ENCODE data around the gene GALNT6.

Gene GALNT6

DNA sequence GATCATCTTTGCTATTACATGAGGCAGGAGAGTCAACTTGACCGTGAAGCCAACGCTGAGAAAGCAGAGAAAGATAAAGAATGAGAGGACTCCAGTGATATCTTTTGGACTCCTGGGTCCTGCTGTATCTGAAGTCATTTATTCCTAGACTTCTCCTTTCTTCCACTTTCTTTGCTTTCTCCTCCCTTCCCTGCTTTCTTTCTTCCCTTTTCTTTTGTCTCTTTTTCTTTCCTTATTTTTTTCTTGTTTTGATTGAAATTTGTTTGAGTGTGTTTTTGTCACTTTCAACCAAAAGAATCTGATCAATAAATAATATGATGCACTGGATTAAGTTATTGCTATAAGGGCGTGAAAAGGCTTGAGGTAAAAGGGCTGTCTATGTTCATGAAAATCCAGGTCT, 13.4 kb upstream of the GALNT6 start:
- DNase-seq: no peak
- H3K27ac ChIP-seq: no peak overlapping the region
- TF ChIP-seq, protein P1, sequence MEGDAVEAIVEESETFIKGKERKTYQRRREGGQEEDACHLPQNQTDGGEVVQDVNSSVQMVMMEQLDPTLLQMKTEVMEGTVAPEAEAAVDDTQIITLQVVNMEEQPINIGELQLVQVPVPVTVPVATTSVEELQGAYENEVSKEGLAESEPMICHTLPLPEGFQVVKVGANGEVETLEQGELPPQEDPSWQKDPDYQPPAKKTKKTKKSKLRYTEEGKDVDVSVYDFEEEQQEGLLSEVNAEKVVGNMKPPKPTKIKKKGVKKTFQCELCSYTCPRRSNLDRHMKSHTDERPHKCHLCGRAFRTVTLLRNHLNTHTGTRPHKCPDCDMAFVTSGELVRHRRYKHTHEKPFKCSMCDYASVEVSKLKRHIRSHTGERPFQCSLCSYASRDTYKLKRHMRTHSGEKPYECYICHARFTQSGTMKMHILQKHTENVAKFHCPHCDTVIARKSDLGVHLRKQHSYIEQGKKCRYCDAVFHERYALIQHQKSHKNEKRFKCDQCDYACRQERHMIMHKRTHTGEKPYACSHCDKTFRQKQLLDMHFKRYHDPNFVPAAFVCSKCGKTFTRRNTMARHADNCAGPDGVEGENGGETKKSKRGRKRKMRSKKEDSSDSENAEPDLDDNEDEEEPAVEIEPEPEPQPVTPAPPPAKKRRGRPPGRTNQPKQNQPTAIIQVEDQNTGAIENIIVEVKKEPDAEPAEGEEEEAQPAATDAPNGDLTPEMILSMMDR (IDR thresholded peaks at IDR 0.05; ENCODE audit: low read depth, low read length, missing control alignments): no peak
- no peak overlapping the region for H3K4me3 ChIP-seq (ENCODE audit: low read depth, low read length)
- H3K36me3 ChIP-seq (replicated peaks): no peaks in the 10 kb centered on the region
- H3K27me3 ChIP-seq (replicated peaks): no peaks in the 10 kb centered on the region
- in situ Hi-C loops (cut with HindIII; ENCODE audit: low pct_ligation_motif_present, low sequenced_read_pairs): no loop called here

DNA sequence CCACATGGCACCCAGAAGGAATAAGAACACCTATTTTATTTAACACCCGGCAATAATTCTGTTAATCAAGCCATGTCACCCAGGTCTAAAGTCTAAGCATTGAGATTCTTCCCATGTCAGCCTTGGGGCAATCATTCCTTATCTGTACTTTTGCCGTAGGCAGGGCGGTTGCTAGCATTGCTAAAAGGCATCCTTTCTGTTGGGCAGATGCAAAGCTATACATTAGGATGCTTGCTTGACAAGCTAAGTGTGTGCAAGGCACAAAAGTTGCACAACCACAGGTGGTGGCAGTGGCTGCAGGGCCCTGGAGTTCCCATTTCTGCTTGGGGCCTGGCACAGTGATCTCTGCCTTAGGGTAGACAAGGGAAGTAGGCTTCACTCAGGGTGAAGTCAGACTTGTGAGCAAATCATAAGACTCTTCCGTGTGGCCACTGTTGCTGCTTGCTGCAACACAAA, 12.5 kb upstream of the GALNT6 start:
- no peak overlapping the region for H3K4me3 ChIP-seq (ENCODE audit: low read depth, low read length)
- H3K27me3 ChIP-seq (replicated peaks): no peaks in the 10 kb centered on the region
- no peak for DNase-seq
- in situ Hi-C loops (cut with HindIII; ENCODE audit: low pct_ligation_motif_present, low sequenced_read_pairs): no loop called here
- TF ChIP-seq, protein P1 (IDR thresholded peaks at IDR 0.05; ENCODE audit: low read depth, low read length, missing control alignments): no peak
- H3K27ac ChIP-seq: no peak overlapping the region
- no peaks in the 10 kb centered on the region for H3K36me3 ChIP-seq (replicated peaks)

DNA sequence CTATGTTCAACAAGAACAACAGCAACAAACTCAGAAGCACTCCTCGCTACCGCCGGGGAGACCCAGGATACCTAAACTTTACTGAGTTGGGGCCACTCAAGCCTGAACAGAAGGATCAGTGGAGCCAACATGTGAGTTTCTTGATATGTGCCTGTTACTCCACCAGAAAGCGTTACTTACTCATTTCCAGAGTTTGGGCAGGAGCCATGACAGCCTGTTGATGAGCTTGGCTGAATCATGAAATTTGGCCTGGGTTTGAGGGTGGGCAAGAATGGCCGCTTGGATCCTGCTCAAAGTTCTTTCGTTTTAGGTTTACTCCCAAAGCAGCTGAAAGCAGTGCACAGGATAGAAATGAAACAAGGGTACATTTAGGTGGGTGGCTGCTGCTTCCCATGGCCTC, 12.0 kb upstream of the GALNT6 start:
- Histone ChIP-seq H3K36me3 (replicated peaks) (no peaks in the 10 kb centered on the region), H3K27ac (no peak overlapping the region), H3K27me3 (replicated peaks) (no peaks in the 10 kb centered on the region), H3K4me3 (ENCODE audit: low read depth, low read length) (no peak overlapping the region)
- TF ChIP-seq, protein P1 (IDR thresholded peaks at IDR 0.05; ENCODE audit: low read depth, low read length, missing control alignments): no peak
- DNase-seq: no peak
- in situ Hi-C loops (cut with HindIII; ENCODE audit: low pct_ligation_motif_present, low sequenced_read_pairs): no loop called here

DNA sequence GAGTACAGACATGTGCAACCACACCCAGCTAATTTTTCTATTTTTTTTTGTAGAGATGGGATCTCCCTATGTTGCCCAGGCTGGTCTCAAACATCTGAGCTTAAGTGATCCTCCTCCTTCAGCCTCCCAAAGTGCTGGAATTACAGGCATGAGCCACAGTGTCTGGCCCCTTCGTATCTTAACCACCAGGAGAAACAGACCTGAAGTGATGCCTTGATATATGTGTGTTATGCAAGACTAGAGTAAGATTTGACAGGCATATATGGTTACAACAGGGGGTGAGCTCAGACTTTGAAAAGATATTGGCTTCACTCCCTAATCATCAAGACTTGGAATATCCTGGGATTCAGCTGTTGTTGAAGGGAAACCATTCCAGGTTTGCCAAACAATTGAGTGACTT, 10.7 kb upstream of the GALNT6 start:
- Histone ChIP-seq H3K27me3 (replicated peaks) (no peaks in the 10 kb centered on the region), H3K4me3 (ENCODE audit: low read depth, low read length) (no peak overlapping the region), H3K36me3 (replicated peaks) (no peaks in the 10 kb centered on the region), H3K27ac (no peak overlapping the region)
- no peak for DNase-seq
- TF ChIP-seq, protein P1 (IDR thresholded peaks at IDR 0.05; ENCODE audit: low read depth, low read length, missing control alignments): no peak
- in situ Hi-C loops (cut with HindIII; ENCODE audit: low pct_ligation_motif_present, low sequenced_read_pairs): no loop called here

DNA sequence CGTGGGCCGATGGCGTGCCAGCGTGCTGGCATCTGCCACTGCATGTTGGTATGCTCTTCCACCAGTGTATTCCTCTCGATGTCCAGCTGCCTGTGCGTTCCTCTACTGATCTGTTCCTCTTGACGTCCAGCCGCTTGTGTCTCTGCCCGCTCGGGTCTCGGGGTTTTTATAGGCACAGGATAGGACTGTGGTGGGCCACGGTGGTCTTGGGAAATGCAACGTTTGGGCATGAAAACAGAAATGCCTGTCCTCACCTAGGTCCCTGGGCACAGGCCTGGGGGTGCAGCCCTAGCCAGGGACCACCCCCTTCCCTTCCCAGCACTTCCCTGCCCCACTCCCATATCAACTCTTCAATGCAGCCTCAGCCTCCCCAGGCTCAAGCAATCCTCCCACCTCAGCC, 10.3 kb upstream of the GALNT6 start:
- Histone ChIP-seq H3K4me3 (ENCODE audit: low read depth, low read length) (no peak overlapping the region), H3K36me3 (replicated peaks) (no peaks in the 10 kb centered on the region), H3K27me3 (replicated peaks) (no peaks in the 10 kb centered on the region), H3K27ac (no peak overlapping the region)
- no peak for DNase-seq
- in situ Hi-C loops (cut with HindIII; ENCODE audit: low pct_ligation_motif_present, low sequenced_read_pairs): no loop called here
- TF ChIP-seq, protein P1 (IDR thresholded peaks at IDR 0.05; ENCODE audit: low read depth, low read length, missing control alignments): no peak

DNA sequence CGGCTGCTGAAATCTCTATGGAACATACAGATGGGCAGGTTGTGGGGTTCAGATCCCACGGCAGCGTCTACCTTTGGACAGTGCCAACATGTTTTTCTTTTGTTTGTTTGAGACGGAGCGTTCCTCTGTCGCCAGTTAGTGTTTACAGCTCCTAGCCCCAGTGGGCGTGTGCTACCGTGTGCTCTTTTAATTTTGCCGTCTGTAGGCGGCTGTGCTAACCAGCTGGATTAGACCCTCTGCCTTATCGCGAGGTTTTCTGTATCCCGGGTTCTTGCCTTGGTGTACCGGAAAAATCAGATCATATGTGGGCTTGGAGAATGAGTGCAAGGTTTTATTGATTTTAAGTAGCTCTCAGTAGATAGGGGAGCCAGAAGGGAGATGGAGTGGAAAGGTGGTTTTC, 9.8 kb upstream of the GALNT6 start:
- Histone ChIP-seq H3K27ac (no peak overlapping the region), H3K27me3 (replicated peaks) (no peaks in the 10 kb centered on the region), H3K36me3 (replicated peaks) (no peaks in the 10 kb centered on the region), H3K4me3 (ENCODE audit: low read depth, low read length) (no peak overlapping the region)
- in situ Hi-C loops (cut with HindIII; ENCODE audit: low pct_ligation_motif_present, low sequenced_read_pairs): no loop called here
- DNase-seq: no peak
- TF ChIP-seq, protein P1 (IDR thresholded peaks at IDR 0.05; ENCODE audit: low read depth, low read length, missing control alignments): no peak

All from brain microvascular endothelial cell (primary cell).